HepG2 (cell line): ENCODE data around the gene LSM5. TPM values are rescaled to one million over a fixed set of nuclear protein-coding genes. Genes with fewer than 3 reads are reported as not detected.

ENCODE experiments used
- ATAC-seq: fragments of 200-7000 bp; cut with Tn5 transposase; 3 replicates; pipeline ENCODE4 v1.9.1; 2020; ENCODE audit warnings: mild to moderate bottlenecking, moderate library complexity
- BruUV-seq: library from RNA; stranded (reverse); fragments of 400-500 nt; replicated peaks from 2 replicates; lab custom pipeline; 2021; lab: Mats Ljungman, UMichigan
- CTCF ChIA-PET: fragments of 300-600 bp; formaldehyde crosslinking; extraction: SDS; loops from one replicate; lab custom pipeline; 2021; ENCODE audit warnings: low total read pairs, inconsistent platforms, low intra/inter-chr PET ratio; lab: Yijun Ruan, JAX
- POLR2A ChIA-PET: fragments of 350-600 bp; sonication (Branson Sonifier 250); formaldehyde crosslinking; loops from one replicate; lab custom pipeline; 2020; ENCODE audit warnings: antibody characterized with exemption, inconsistent platforms; lab: Yijun Ruan, JAX
- DNase-seq: peaks from one replicate; pipeline ENCODE4 v3.0.0-alpha.2; 2015; ENCODE audit warnings: low spot score
- FAIRE-seq: peaks from 3 replicates; lab custom pipeline; 2011; peaks lifted over from hg19 to GRCh38; lab: Jason Lieb, UNC
- H2AFZ ChIP-seq: one replicate; pipeline ENCODE4 v1.6.1; 2011; ENCODE audit warnings: low read length, inconsistent platforms
- H3K27ac ChIP-seq: fragments of 300-600 bp; 3 replicates; pipeline ENCODE4 v1.8.0; 2011; ENCODE audit warnings: mixed run types, mild to moderate bottlenecking, mixed read lengths, low read length, inconsistent platforms; ENCODE audit not compliant: insufficient read depth; ENCODE audit errors: extremely low read length
- H3K27me3 ChIP-seq, 2 experiments: fragments of 200-600 bp in 1 of 2; 2 replicates in 1 of 2; 3 replicates in 1 of 2; pipeline versions ENCODE4 v1.6.0 to v1.8.0; 2011; ENCODE audit warnings: low read length in 2 of 2, mild to moderate bottlenecking in 2 of 2, moderate library complexity in 2 of 2, inconsistent platforms in 1 of 2; ENCODE audit not compliant: insufficient read depth in 2 of 2, control insufficient read depth in 1 of 2
- H3K36me3 ChIP-seq, 2 experiments: fragments of 200-600 bp in 1 of 2; replicated peaks in 1 of 2; 2 replicates in 1 of 2; 3 replicates in 1 of 2; pipeline versions ENCODE4 v1.5.1 to v1.8.0; 2011; ENCODE audit warnings: low read length in 2 of 2, inconsistent platforms in 1 of 2; ENCODE audit not compliant: insufficient read depth in 2 of 2, control insufficient read depth in 1 of 2
- H3K4me1 ChIP-seq: 2 replicates; pipeline ENCODE4 v1.5.1; 2012; ENCODE audit warnings: low read length, inconsistent platforms; ENCODE audit not compliant: insufficient read depth
- H3K4me2 ChIP-seq: 2 replicates; pipeline ENCODE4 v1.6.0; 2011; ENCODE audit warnings: low read depth, low read length, inconsistent platforms
- H3K4me3 ChIP-seq, 3 experiments: fragments of 200-600 bp in 1 of 3; sonication (generic), shearing (Covaris generic) in 1 of 3; replicated peaks in 1 of 3; 2 replicates each; pipeline ENCODE4 v1.5.1; 2011 to 2016; ENCODE audit warnings: low read length in 3 of 3, inconsistent platforms in 2 of 3, low read depth in 2 of 3, mild to moderate bottlenecking in 2 of 3, control low read depth in 1 of 3, mixed read lengths in 1 of 3; ENCODE audit not compliant: insufficient read depth in 1 of 3
- H3K79me2 ChIP-seq: one replicate; pipeline ENCODE4 v1.6.1; 2011; ENCODE audit warnings: low read length, inconsistent platforms; ENCODE audit not compliant: insufficient read depth
- H3K9ac ChIP-seq: 2 replicates; pipeline ENCODE4 v1.6.0; 2011; ENCODE audit warnings: mild to moderate bottlenecking, low read depth, low read length, inconsistent platforms; ENCODE audit not compliant: insufficient read depth
- H3K9me3 ChIP-seq: 2 replicates; pipeline ENCODE4 v1.5.1; 2012; ENCODE audit warnings: mild to moderate bottlenecking, low read length
- H4K20me1 ChIP-seq: 2 replicates; pipeline ENCODE4 v1.6.0; 2011; ENCODE audit warnings: inconsistent platforms, mild to moderate bottlenecking, low read length, moderate library complexity; ENCODE audit not compliant: insufficient read depth
- ATRX ChIP-seq: sonication (generic); formaldehyde crosslinking; IDR thresholded peaks from 2 replicates; pipeline ENCODE4 v1.4.0; 2020; ENCODE audit warnings: missing genetic modification reagents, borderline replicate concordance
- DNMT1 ChIP-seq: sonication (generic); formaldehyde crosslinking; IDR thresholded peaks from 2 replicates; pipeline ENCODE4 v1.5.1; 2020; ENCODE audit warnings: mild to moderate bottlenecking, missing genetic modification reagents
- FOXP1 ChIP-seq, 2 experiments: fragments of 450-650 bp in 1 of 2; IDR thresholded peaks; 2 replicates each; pipeline ENCODE4 v1.6.1; 2017 to 2018; ENCODE audit warnings: antibody characterized with exemption in 1 of 2
- GATAD2A ChIP-seq: IDR thresholded peaks from 2 replicates; pipeline ENCODE4 v1.6.1; 2016
- POLR2A ChIP-seq, 2 experiments: IDR thresholded peaks; 2 replicates each; pipeline ENCODE4 v1.6.1; 2011; ENCODE audit warnings: low read depth in 2 of 2, low read length in 2 of 2, mild to moderate bottlenecking in 1 of 2, moderate library complexity in 1 of 2; ENCODE audit not compliant: insufficient read depth in 1 of 2
- SIX4 ChIP-seq: sonication (generic); formaldehyde crosslinking; IDR thresholded peaks from 2 replicates; pipeline ENCODE4 v1.4.0; 2020; ENCODE audit warnings: missing genetic modification reagents
- XRCC5 ChIP-seq: fragments of 200-400 bp; formaldehyde crosslinking; optimal IDR thresholded peaks from 2 replicates; pipeline ENCODE3; 2017; ENCODE audit warnings: mild to moderate bottlenecking, low read length
- ZNF253 ChIP-seq: sonication (generic); formaldehyde crosslinking; IDR thresholded peaks from 2 replicates; pipeline ENCODE4 v1.8.0; 2022; ENCODE audit warnings: mild to moderate bottlenecking, missing genetic modification reagents, borderline replicate concordance
- ZNF484 ChIP-seq: sonication (generic); formaldehyde crosslinking; IDR thresholded peaks from 2 replicates; pipeline ENCODE4 v1.5.1; 2020; ENCODE audit warnings: mild to moderate bottlenecking, low read depth, missing genetic modification reagents, borderline replicate concordance
- ZNF772 ChIP-seq: sonication (generic); formaldehyde crosslinking; IDR thresholded peaks from 2 replicates; pipeline ENCODE4 v1.5.0; 2020; ENCODE audit warnings: mild to moderate bottlenecking, missing genetic modification reagents
- ZSCAN30 ChIP-seq: sonication (generic); formaldehyde crosslinking; IDR thresholded peaks from 2 replicates; pipeline ENCODE4 v1.5.0; 2020; ENCODE audit warnings: mild to moderate bottlenecking, missing genetic modification reagents
- WGBS: methylation state at CpG from one replicate; pipeline ENCODE4 v1.1.6; 2017; ENCODE audit warnings: low lambda C conversion rate; 5-methylcytosine and 5-hydroxymethylcytosine counted together
- in situ Hi-C: cut with HindIII; loops from 2 replicates; pipeline ENCODE4 v1.10.0; 2017; ENCODE audit warnings: low pct_unique_long_range_greater_than_20kb; ENCODE audit not compliant: extremely low pct_ligation_motif_present
- intact Hi-C: fragments of 100-400 bp; cut with micrococcal nuclease; formaldehyde crosslinking; loops from one replicate; pipeline ENCODE4 v1.10.0; 2022; ENCODE audit not compliant: unreplicated experiment
- polyA plus RNA-seq, 8 experiments: library from polyadenylated mRNA; depleted of rRNA in 3 of 8; stranded (reverse) in 7 of 8; unstranded in 1 of 8; fragments of >200 nt; fragmentation: Illumina TruSeq in 4 of 8; extraction: Trizol in 4 of 8; gene quantifications; 2 replicates each; pipeline versions ENCODE4 v1.2.1 to v1.2.3, GENCODE V29; 2011 to 2016; ENCODE audit warnings: low read depth in 4 of 8, missing spikeins in 1 of 8, mixed read lengths in 1 of 8; ENCODE audit not compliant: insufficient read depth in 1 of 8
- total RNA-seq, 5 experiments: library from RNA; depleted of rRNA; stranded (reverse); fragments of >200 nt; fragmentation: Illumina TruSeq; extraction: Trizol; gene quantifications; 2 replicates each; pipeline ENCODE4 v1.2.3, GENCODE V29; 2016; ENCODE audit warnings: low read depth in 1 of 5
- TF ChIP-seq, protein P1 (sequence below): sonication (generic); formaldehyde crosslinking; conservative IDR thresholded peaks from 2 replicates; pipeline ENCODE4 v1.4.0; 2020; ENCODE audit warnings: mild to moderate bottlenecking, missing genetic modification reagents, moderate library complexity
- TF ChIP-seq, protein P2 (sequence below): sonication (generic); formaldehyde crosslinking; conservative IDR thresholded peaks from 2 replicates; pipeline ENCODE4 v1.4.0; 2020; ENCODE audit warnings: missing genetic modification reagents
- TF ChIP-seq, protein P3 (sequence below): sonication (generic); formaldehyde crosslinking; IDR thresholded peaks from 2 replicates; pipeline ENCODE4 v1.9.0; 2021; ENCODE audit warnings: missing genetic modification reagents, mild to moderate bottlenecking, borderline replicate concordance

The LSM5 gene
- total and polyA plus RNA-seq, 2 of the 13 experiments (the other 11 are each of a cell fraction or from before 2014, with no cell fraction given), result 30.3 to 183 TPM

DNA sequence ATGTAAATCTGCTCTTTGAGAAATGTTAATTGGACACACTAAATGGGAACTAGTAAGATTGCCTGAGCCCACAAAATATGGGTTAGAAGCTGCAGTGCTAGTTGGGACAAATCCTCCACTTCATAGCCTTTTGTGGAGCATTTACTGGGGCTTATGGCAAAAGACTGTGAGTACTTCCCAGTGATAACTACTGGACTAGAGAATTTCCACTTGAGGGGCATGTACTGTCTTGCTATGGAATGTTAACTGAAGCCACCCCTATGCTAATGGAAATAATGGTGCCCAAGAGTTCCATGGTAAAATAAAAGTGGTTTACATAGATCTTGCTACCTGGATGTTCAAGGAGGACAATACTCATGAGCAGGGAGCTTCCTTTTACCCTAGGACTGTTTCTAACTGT, 34.5 kb upstream of the LSM5 start (continued):
- TF ChIP-seq, protein P1, sequence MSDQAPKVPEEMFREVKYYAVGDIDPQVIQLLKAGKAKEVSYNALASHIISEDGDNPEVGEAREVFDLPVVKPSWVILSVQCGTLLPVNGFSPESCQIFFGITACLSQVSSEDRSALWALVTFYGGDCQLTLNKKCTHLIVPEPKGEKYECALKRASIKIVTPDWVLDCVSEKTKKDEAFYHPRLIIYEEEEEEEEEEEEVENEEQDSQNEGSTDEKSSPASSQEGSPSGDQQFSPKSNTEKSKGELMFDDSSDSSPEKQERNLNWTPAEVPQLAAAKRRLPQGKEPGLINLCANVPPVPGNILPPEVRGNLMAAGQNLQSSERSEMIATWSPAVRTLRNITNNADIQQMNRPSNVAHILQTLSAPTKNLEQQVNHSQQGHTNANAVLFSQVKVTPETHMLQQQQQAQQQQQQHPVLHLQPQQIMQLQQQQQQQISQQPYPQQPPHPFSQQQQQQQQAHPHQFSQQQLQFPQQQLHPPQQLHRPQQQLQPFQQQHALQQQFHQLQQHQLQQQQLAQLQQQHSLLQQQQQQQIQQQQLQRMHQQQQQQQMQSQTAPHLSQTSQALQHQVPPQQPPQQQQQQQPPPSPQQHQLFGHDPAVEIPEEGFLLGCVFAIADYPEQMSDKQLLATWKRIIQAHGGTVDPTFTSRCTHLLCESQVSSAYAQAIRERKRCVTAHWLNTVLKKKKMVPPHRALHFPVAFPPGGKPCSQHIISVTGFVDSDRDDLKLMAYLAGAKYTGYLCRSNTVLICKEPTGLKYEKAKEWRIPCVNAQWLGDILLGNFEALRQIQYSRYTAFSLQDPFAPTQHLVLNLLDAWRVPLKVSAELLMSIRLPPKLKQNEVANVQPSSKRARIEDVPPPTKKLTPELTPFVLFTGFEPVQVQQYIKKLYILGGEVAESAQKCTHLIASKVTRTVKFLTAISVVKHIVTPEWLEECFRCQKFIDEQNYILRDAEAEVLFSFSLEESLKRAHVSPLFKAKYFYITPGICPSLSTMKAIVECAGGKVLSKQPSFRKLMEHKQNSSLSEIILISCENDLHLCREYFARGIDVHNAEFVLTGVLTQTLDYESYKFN (CRISPR knock-in tag), result no peak
- no peak for TF ChIP-seq ATRX (CRISPR knock-in tag)
- TF ChIP-seq, all 625 proteins: peak for 0

DNA sequence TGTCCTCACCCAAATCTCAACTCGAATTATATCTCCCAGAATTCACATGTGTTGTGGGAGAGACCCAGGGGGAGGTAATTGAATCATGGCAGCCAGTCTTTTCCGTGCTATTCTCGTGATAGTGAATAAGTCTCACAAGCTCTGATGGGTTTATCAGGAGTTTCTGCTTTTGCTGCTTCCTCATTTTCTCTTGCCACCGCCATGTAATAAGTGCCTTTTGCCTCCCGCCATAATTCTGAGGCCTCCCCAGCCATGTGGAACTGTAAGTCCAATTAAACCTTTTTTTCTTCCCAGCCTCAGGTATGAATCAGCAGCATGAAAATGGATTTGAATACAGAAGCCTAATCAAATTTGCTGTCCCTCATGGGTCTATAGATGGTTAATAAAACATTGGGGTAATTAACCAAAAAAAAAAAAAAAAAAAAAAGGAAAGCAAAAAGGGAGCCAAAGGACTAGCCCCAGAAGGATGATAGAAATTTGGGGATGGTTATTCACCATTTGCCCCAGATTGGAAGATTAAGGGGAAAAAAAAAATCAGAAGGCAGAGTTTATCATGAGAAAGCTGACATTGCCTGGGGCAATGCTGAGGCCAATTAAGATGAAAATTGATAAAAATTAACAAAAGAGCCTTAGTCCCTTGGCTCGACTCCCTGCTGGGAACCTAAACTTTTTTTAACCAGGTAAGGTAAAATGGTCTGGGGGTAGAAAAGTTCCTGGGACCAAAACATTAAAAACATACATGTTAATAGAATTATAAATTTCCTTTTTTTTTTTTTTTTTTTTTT, 32.8 kb upstream of the LSM5 start:
- ATAC-seq, result no peak
- WGBS, result 96% methylated on average over 6 of the region's 6 CpGs
- no peak for FAIRE-seq
- H3K27me3 ChIP-seq, result no peaks in the 10 kb centered on the region
- in situ Hi-C loops (no loop called here), intact Hi-C loops (no loop called here)
- peaks cover 29% of the 10 kb centered on the region for H3K9me3 ChIP-seq
- H3K4me2 ChIP-seq, result no peak overlapping the region
- ChIA-PET POLR2A (no interaction called here), CTCF (no interaction called here)
- peaks cover 35% of the 10 kb centered on the region for H3K79me2 ChIP-seq
- H3K27ac ChIP-seq, result no peak overlapping the region
- H3K9ac ChIP-seq, result no peak overlapping the region
- H3K4me3 ChIP-seq, result no peak overlapping the region
- DNase-seq, result no peak
- no TSS peak for BruUV-seq
- no peak overlapping the region for H2AFZ ChIP-seq
- H4K20me1 ChIP-seq, result peaks cover 2% of the 10 kb centered on the region; the same call in 1 of the 2 replicates
- no peaks in the 10 kb centered on the region for H3K4me1 ChIP-seq
- H3K36me3 ChIP-seq, result peaks cover 2 to 3% of the 10 kb centered on the region in 2 experiments; a peak in 3 of 5 replicates
- TF ChIP-seq ZNF253 (CRISPR knock-in tag) (no peak), XRCC5 (no peak), ZSCAN30 (no peak), FOXP1 (IDR thresholded peaks at IDR 0.05) (no peak), FOXP1 (CRISPR knock-in tag; IDR thresholded peaks at IDR 0.05) (no peak), SIX4 (CRISPR knock-in tag) (no peak), ZNF484 (CRISPR knock-in tag) (no peak), DNMT1 (CRISPR knock-in tag) (no peak), POLR2A (IDR thresholded peaks at IDR 0.05; ENCODE audit: insufficient read depth in 1 of 2, low read depth in 2 of 2, low read length in 2 of 2) (no peak), GATAD2A (CRISPR knock-in tag) (no peak), ZNF772 (CRISPR knock-in tag) (no peak)
- TF ChIP-seq, protein P2, sequence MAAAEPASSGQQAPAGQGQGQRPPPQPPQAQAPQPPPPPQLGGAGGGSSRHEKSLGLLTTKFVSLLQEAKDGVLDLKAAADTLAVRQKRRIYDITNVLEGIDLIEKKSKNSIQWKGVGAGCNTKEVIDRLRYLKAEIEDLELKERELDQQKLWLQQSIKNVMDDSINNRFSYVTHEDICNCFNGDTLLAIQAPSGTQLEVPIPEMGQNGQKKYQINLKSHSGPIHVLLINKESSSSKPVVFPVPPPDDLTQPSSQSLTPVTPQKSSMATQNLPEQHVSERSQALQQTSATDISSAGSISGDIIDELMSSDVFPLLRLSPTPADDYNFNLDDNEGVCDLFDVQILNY (CRISPR knock-in tag), result no peak
- TF ChIP-seq, protein P3, sequence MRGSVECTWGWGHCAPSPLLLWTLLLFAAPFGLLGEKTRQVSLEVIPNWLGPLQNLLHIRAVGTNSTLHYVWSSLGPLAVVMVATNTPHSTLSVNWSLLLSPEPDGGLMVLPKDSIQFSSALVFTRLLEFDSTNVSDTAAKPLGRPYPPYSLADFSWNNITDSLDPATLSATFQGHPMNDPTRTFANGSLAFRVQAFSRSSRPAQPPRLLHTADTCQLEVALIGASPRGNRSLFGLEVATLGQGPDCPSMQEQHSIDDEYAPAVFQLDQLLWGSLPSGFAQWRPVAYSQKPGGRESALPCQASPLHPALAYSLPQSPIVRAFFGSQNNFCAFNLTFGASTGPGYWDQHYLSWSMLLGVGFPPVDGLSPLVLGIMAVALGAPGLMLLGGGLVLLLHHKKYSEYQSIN (CRISPR knock-in tag), result no peak
